ENCODE results near the gene PRND.
"Not testable (repeated sequence)": the region's sequence is repeated elsewhere in the genome, so short reads cannot be mapped to it uniquely, and the experiment has no call there.

The PRND gene

DNA sequence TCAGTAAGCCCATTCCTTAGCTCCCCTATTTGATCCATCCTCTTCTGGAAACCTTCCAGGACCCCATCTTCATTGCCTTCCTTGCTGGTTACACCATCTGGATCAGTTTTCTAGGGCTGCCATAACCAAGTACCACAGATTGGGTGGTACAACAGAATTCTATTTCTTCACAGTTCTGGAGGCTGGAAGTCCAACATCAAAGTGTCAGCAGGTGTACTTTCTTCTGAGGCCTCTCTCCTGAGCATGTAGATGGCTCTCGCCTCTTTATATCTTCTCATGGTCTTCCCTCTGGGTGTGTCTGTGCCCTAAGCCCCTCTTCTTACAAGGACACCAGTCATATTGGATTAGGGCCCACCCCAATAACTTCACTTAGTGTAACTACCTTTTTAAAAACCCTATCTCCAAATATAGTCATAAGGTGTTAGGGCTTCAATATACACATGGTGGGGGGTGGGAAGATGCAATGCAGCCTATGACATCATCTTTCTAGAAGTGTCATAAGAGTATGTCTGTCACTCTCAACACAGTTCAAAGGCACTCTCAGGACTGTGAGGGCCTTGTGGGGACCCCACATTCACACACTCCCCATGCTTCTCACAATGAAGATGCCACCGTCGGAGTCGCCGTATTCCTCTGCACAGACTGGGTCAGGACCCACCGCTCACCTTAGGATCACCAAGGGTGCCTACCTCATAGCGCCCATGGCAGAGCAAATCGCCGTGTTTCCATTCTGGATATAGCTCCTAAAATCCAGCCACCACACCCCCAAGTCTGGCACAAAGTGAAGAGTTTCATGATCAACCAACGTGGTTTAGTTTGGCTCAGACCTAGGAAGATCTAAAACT is 12.2 kb upstream of the PRND start:
- DNase-seq, result no peak

DNA sequence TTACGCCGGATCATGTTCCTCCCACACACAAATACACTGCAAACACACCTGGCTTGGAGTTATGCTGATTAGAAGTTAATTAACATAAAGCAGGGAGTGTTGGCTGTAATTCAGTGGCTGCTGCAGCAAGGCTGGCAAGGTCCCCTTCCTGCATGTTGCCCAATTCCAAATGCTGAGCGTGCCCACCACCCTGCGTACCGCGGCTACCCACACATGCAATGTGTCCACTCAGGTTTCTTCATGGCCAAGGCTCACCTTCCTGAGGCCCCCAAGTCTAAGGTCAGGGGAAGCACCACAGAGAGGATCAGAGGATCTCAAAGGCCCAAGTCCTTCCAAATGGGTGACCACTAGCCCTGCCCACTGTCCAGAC is 11.6 kb upstream of the PRND start:
- no peak for DNase-seq

DNA sequence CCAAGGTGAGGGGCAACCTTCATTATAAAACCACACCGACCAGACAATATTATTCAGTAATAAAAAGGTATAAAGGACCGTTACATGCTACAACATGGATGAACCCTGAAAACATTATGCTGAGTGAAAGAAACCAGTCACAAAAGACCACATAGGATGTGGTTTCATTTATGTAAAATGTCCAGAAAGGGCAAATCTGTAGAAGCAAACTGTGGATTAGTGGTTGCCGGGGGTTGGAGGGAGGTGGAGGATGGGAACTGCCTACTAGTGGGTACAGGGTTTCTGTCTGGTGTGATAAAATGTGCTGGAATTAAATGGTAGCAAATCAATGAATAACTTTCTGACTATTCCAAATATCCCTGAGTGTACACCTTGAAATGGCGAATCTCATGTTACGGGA is 10.2 kb upstream of the PRND start:
- no peak for DNase-seq

DNA sequence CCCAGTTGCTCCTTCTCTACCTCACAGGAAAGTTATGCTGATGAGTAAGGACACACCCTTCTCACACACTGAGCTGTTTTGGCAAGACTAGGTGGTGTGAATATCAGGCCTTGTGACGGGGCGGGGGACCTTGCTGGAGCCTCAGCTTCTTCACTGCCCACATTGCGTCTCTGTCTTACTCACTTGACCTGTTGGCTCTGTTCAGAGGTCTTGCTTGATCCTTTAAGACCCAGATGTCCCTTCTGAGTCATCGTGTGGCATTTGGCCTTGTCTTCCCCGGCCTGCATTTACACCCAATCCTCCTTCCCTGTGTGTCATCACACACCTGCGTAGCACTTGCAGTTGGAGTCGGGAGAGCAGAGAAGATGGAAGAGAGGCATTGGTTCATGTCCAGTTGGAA is 8.3 kb upstream of the PRND start:
- DNase-seq, result no peak

DNA sequence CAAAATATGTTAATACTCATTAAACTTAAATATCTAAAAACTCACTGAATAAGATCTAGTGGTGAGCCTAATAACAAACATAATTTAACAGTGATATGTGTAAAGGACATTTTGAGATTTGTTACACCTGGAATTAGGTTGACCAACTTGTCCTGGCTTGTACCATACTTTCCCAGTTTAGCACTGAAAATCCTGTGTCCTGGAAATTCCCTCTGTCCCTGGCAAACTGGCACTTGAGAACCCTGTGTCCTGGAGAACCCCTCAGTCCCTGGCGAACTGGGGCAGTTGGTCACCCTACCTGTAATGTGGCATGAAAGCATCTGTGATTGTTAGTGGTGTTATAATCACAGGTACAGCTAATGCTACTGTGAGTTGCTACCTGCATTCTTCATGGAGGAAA is 6.9 kb upstream of the PRND start:
- no peak for DNase-seq

DNA sequence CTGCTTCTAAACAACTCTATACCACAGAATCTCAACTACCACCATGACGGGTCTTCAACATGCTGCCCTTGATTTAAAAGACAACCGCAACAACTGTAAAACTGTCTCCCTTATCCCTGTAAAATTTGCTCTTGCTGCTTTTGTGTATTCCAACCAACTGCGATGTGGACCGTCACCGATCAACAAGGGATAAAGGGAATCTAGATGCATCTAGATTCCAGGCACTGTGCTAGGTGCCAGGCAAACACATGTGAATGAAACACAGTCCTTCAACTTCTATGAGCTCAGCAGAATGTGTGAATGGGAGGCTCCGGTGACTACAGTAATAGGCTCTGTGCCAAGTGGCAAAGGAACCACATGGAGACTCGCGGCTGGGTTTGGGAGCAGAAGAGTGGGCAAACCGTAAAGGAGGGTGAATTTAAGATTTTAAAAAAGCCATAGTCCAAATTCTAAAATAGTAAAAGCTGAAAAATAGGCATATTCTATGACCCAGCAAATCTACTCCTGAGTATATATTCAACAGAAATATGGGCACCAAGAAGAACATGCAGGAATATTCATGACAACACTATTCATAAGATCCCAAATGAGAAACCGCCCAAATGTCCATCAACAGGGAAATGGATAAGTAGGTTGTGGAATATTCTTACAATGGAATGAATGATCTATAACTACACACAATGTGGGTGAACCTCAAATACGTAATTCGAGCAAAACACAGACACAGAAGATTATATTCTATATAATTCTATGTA is 3.7 kb upstream of the PRND start:
- DNase-seq, result no peak

DNA sequence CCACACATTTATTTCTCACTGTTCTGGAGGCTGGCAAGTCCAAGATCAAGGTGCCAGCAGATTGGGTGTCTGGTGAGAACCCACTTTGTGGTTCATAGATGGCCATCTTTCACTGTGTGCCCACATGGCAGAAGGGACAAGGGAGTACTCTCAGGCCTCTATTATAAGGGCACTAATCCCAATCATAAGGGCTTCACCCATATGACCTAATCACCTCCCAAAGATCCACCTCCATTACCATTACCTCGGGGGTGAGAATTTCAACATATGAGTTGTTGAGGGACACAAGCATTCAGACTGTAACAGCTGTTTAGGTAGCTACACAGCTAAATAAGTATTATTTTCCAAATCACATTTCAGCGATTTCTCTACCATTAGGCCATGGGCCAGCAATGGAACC is 2.5 kb upstream of the PRND start:
- DNase-seq, result no peak

DNA sequence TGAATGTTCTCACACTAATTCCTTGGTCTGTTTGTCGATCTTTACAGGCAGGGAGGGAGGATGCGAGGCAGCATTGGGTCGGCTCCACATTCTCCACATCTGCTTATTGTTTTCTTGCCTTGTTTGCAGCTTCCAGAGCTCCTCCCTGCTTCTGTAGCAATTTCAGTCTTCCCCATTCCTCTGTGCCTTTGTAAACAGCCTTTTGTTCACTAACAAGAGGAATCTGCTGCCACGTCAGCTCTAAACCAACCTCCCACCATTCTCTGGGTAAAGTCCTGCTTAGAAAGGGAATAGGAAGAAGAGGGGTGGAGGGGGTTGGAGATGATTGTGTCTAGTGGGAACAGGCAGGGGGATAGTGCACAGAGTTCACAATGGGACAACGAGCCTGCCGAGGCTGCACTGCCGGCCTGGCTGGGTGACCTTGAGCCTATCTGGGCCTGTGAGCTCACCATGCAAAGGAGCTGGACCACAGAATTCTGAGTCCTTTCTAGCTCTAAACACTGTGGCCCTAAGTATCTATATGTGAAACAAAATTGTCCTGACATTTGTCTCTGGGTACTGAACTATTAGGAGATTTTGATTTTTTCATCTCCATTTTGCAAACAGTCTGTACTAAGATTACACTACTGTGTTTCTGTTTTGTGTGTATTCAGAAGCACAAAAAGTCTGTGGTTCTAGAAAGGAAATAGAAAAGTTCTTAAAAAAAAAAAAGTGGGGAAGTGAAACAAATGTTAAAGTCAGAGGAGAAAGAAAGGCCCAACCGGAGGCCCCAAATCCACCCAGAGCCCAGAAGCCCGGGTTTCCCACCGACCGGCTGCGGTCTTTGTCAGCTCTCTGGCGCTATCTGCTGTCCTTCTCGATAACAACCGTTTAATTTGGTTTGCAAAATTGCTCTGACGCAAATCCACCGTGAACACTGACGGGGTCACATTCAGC is 1.4 kb upstream of the PRND start:
- DNase-seq, result no peak

DNA sequence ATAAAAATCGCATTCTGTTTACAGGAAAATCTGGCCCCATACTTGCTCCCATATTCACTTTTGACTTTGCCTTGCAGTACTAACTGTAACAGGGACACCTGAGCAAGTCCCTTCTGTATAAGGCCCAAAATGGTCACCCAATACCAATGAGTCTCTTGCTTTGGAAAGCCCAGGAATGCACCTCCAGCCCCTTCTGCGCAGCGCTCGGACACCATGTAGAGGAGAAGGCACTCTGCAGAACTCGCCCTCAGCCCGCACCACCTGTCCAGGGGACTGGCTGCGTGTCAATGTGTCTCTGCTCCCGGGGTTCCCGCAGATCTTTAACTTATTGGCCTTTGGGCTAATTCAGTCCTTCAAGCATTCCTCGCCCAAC is 746 bp upstream of the PRND start:
- no peak for DNase-seq

DNA sequence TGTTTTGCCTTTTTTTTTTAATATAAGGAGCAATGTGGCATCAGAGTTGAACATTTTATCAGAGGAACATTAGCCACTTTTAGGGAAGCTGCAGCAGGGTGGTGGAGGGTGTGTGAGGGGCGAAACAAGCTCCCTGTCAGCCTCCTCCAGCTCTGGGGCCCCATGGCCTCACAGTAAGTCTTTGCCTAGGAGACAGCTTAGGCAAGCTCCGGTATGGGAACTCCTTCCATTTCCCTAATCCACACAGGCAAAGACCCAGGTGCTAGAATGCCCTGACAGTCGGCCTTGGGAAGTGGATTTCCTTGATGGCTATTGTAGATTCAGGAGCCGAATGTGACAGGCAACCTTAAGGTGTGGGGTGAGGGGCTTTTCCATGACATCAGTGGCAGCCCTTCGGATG is 862 bp downstream of the PRND start:
- no peak for DNase-seq

DNA sequence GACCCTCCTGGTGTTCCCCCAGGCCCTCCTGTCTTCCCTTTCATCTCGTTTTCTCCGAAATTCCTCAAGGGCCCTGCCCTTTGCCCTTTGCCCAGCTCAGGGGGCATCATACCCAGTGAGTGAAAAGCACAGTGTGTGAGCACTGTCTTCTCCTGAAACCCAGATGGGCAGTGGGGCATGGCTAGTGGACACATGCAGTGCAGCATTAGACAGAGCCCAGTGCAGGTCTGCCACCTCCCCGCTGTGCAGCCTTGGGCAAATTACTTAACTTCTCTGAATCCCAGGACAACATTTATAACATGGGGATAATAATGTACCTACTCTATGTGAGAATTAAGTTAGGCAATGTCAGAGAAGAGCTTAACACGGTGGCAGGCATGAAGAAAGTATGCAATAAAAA is 1.3 kb downstream of the PRND start:
- no peak for DNase-seq

DNA sequence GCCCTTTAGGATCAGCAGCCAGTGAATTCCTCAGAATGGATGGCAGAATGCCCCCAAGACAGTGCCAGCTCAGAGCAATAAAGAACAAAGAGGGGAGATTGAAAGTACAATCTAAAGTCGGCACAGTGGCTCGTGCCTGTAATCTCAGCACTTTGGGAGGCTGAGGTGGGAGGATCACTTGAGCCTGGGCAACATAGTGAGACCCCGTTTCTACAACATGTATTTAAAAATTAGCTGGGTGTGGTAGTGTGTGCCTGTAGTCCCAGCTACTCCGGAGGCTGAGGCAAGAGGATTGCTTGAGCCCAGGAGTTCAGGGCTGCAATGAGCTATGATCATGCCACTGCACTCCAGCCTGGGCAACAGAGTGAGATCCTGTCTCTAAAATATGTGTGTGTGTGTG is 1.8 kb downstream of the PRND start:
- not testable (repeated sequence) for DNase-seq

DNA sequence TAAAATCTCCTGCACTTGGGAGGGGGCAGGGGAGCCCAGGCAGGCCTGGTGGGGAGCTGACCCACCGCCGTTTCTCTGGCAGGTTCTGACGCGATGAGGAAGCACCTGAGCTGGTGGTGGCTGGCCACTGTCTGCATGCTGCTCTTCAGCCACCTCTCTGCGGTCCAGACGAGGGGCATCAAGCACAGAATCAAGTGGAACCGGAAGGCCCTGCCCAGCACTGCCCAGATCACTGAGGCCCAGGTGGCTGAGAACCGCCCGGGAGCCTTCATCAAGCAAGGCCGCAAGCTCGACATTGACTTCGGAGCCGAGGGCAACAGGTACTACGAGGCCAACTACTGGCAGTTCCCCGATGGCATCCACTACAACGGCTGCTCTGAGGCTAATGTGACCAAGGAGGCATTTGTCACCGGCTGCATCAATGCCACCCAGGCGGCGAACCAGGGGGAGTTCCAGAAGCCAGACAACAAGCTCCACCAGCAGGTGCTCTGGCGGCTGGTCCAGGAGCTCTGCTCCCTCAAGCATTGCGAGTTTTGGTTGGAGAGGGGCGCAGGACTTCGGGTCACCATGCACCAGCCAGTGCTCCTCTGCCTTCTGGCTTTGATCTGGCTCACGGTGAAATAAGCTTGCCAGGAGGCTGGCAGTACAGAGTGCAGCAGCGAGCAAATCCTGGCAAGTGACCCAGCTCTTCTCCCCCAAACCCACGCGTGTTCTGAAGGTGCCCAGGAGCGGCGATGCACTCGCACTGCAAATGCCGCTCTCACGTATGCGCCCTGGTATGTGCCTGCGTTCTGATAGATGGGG is 3.0 kb downstream of the PRND start:
- DNase-seq, result no peak

DNA sequence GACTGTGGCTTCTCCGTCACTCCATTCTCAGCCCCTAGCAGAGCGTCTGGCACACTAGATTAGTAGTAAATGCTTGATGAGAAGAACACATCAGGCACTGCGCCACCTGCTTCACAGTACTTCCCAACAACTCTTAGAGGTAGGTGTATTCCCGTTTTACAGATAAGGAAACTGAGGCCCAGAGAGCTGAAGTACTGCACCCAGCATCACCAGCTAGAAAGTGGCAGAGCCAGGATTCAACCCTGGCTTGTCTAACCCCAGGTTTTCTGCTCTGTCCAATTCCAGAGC is 3.5 kb downstream of the PRND start:
- no peak for DNase-seq

DNA sequence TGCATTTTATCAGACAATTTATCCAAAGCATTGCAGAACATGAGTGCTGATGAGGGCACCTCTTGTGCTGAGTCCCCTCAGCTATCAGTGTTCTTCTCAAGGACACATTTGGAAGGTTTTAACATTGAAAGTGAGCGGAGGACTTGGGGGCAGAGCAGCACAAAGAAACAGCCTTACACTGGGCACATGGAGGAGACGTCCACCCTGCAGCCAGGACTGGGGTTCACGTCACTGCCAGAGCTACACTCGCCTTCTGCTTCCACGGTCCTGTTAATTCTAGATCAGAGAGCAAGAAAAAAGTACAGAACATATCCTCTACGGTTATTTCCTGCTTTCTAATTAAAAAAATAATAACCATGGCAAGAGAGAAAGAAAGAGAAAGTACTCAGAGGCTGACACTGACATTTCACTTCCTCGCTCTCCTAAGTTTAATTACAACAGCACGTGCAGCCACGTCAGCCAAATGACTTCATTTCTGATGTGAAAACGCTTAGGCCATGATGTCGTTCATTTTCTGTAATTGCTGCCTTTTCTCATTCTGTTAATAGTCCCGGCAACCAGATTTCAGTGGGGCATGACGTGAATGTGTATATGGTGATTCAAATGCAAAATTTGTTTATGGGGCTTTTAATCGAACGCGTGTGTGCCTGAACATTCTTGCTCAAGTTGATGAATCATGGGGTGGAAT is 5.1 kb downstream of the PRND start:
- no peak for DNase-seq

DNA sequence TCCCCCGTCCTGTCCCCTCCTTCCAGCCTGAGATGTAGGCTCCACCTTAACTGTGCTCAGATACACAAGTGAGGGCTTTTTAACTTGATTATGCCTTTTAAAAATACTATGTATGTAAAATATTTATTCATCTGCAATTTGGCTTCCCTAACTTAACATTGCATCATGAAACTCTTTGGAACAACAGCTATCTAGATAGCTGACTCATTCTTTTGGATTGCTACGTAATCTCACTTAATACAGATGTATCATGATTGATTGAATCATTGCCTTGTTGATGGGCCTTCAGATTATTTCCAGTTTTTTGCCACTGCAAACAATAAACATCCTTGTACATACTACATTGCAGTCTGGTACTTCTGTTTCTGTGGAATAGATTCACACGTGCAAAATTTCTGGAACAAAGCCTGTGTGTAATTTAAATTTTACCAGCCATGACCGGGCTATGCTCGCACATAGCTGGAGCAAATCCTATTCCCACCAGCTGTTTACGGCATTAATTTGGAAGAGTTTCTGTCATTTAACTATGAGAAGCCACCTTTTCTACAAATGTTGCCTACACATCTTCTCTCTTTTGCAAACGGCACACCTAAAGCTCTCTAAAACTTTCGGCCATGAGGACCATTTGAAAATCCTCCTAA is 6.5 kb downstream of the PRND start:
- no peak for DNase-seq

DNA sequence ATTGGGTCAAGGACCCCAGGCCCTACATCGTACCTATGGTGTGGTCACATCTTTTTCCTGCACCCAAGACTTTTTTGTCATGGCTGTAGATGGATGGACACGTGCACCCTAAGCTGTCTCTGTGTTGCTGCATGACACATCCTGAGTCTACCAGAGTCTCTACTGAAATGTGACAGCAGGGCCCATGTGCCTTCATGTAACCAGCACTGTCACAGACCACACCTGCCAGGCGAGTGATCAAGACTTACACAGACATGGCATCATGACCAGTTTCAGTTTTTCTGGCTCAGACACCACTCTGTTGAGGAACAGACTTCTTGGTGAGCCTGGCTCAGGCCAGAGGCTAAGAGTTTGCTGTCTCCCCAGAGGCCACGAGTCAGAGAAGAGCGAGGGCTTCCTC is 7.6 kb downstream of the PRND start:
- no peak for DNase-seq

DNA sequence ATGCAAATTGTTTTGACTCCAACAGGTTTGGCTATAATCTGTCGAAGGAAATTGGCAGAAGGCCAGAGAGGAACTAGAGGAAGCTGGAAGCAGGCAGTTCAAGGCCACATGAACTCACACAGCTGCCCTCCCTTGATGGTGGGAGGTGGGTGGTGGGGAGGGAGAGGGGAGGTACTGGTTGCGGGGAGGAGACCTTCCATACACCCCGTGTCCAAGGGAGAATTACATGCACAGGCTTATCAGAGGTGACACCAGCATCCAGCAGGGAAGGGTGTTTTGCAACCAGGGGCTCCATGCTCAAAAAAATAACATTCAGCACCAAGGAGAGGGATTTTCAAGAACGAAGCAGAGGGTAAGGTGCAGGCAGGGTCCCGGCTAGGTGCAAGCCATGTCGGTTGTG is 9.1 kb downstream of the PRND start:
- no peak for DNase-seq

DNA sequence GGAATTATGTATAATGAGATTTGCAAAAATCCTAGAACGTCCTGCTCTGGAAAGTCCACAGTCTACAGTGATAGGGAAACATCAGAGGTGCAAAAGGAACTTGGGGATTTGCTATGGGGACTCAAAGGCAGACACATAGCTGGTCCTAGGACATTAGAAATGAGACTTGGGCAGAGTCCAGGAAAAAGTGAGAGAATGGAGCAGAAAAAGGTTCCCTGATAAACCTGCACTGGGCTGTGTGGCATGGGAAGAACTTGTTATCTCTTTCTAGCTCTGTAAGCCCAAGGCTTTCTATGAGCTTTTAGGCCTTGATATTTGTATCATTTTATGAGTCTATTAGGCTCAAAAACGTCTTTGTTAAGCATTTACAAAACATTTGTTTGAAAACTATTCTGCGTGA is 15.2 kb downstream of the PRND start:
- DNase-seq, result no peak

DNA sequence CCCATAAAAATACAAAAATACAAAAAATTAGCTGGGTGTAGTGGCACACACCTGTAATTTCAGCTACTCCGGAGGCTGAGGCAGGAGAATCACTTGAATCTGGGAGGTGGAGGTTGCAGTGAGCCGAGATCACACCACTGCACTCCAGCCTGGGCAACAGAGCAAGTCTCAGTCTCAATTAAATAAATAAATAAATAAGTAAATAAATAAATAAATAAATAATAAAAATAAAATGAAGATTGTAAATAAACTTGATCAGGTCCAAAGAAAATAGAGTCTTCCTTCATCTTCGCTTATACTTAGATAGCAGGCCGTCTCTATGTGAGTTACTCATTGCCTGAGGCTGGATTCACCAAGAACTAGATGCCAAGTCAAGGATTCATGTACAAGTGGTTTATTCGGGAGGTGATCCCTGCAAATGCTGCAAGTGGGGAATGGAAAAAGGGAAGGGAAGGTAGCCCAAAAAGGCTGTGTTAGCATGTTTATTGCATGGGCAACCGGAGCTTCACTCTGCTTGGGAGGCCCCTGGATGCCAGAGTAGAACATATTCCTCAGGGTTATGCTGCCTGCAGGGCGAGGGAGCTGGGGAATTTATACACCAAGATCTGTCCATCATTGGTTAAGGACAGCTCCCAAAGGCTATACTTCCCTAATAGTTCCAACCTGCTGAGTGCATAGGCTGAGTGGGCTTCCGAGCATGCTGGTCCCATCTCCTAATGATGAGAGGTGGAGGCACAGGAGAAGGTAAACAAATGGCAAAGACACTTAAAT is 16.3 kb downstream of the PRND start:
- no peak for DNase-seq

Data from NCI-H1436 treated with DMSO at 0.1 percent for 48 hours (cell line).